Endothelial cell of umbilical vein (primary cell): Measurements from ENCODE around the gene IQCE. TPM values are rescaled to one million over a fixed set of nuclear protein-coding genes. Genes with fewer than 3 reads are reported as not detected.

ENCODE experiments used
- BruUV-seq: library from RNA; stranded (reverse); fragments of 400-500 nt; replicated peaks from 2 replicates; lab custom pipeline; 2021; lab: Mats Ljungman, UMichigan
- CTCF ChIA-PET: fragments of 300-600, 350-600 bp; sonication (Branson Sonifier 250); formaldehyde crosslinking; loops from one replicate; lab custom pipeline; 2021; ENCODE audit warnings: antibody characterized with exemption, inconsistent platforms; lab: Charles Lee
- POLR2A ChIA-PET: fragments of 300-600, 350-600 bp; sonication (Branson Sonifier 250); formaldehyde crosslinking; loops from one replicate; lab custom pipeline; 2021; ENCODE audit warnings: antibody characterized with exemption, inconsistent platforms; lab: Charles Lee
- DNase-seq: peaks from one replicate; pipeline ENCODE4 v3.0.0-alpha.2; 2011; ENCODE audit warnings: low read depth, low spot score
- FAIRE-seq: peaks from 2 replicates; lab custom pipeline; 2011; peaks lifted over from hg19 to GRCh38; lab: Jason Lieb, UNC
- H2AFZ ChIP-seq: 2 replicates; pipeline ENCODE4 v1.6.0; 2012; ENCODE audit warnings: low read depth, low read length, control low read depth, inconsistent platforms
- H3K27ac ChIP-seq: 2 replicates; pipeline ENCODE4 v1.5.1; 2011; ENCODE audit warnings: low read depth, mild to moderate bottlenecking, control low read depth, low read length, moderate library complexity; ENCODE audit not compliant: insufficient read depth
- H3K27me3 ChIP-seq, 2 experiments: 2 replicates each; pipeline versions ENCODE4 v1.6.0 to v1.6.1; 2011; ENCODE audit warnings: low read length in 2 of 2, mixed read lengths in 1 of 2; ENCODE audit not compliant: control insufficient read depth in 2 of 2, insufficient read depth in 2 of 2
- H3K36me3 ChIP-seq, 2 experiments: 2 replicates in 1 of 2; 3 replicates in 1 of 2; pipeline ENCODE4 v1.5.1; 2011; ENCODE audit warnings: low read length in 2 of 2, mild to moderate bottlenecking in 1 of 2, moderate library complexity in 1 of 2; ENCODE audit not compliant: control insufficient read depth in 2 of 2, insufficient read depth in 2 of 2; ENCODE audit errors: extremely low read depth in 1 of 2
- H3K4me1 ChIP-seq: 3 replicates; pipeline ENCODE4 v1.5.1; 2011; ENCODE audit warnings: mild to moderate bottlenecking, low read length; ENCODE audit not compliant: control insufficient read depth, insufficient read depth; ENCODE audit errors: extremely low read depth
- H3K4me2 ChIP-seq: 2 replicates; pipeline ENCODE4 v1.6.1; 2011; ENCODE audit warnings: low read length, control low read depth, mixed read lengths; ENCODE audit not compliant: insufficient read depth
- H3K4me3 ChIP-seq, 3 experiments: fragments of 200-600 bp in 1 of 3; sonication (generic), shearing (Covaris generic) in 1 of 3; replicated peaks in 1 of 3; 2 replicates each; pipeline ENCODE4 v1.5.1; 2011 to 2016; ENCODE audit warnings: control low read depth in 3 of 3, low read length in 3 of 3, mild to moderate bottlenecking in 2 of 3, inconsistent platforms in 1 of 3, low read depth in 1 of 3, moderate library complexity in 1 of 3; ENCODE audit not compliant: insufficient read depth in 1 of 3
- H3K79me2 ChIP-seq: 2 replicates; pipeline ENCODE4 v1.6.0; 2012; ENCODE audit warnings: low read length, inconsistent platforms; ENCODE audit not compliant: control insufficient read depth, insufficient read depth
- H3K9ac ChIP-seq: replicated peaks from 2 replicates; pipeline ENCODE3; 2011; ENCODE audit warnings: low read length, control low read depth; ENCODE audit not compliant: insufficient read depth; ENCODE audit errors: extremely low read depth
- H3K9me1 ChIP-seq: replicated peaks from 3 replicates; pipeline ENCODE4 v1.6.0; 2011; ENCODE audit warnings: mild to moderate bottlenecking, low read length; ENCODE audit not compliant: control insufficient read depth, insufficient read depth; ENCODE audit errors: extremely low read depth
- H3K9me3 ChIP-seq: replicated peaks from 2 replicates; pipeline ENCODE4 v1.5.1; 2012; ENCODE audit warnings: low read length, inconsistent platforms; ENCODE audit not compliant: control insufficient read depth, insufficient read depth
- H4K20me1 ChIP-seq: replicated peaks from 2 replicates; pipeline ENCODE3; 2011; ENCODE audit warnings: mild to moderate bottlenecking, low read length; ENCODE audit not compliant: control insufficient read depth, insufficient read depth; ENCODE audit errors: extremely low read depth
- EZH2 ChIP-seq: IDR thresholded peaks from 2 replicates; pipeline ENCODE4 v1.6.1; 2012; ENCODE audit warnings: borderline replicate concordance, low read depth, mild to moderate bottlenecking, moderate library complexity, low read length, inconsistent platforms; ENCODE audit not compliant: severe bottlenecking
- FOS ChIP-seq: IDR thresholded peaks from 2 replicates; pipeline ENCODE4 v1.6.1; 2011; ENCODE audit warnings: mild to moderate bottlenecking, low read length, moderate library complexity, borderline replicate concordance; ENCODE audit not compliant: insufficient read depth
- GATA2 ChIP-seq: IDR thresholded peaks from 2 replicates; pipeline ENCODE4 v1.7.0; 2011; ENCODE audit warnings: low read depth, mild to moderate bottlenecking, moderate library complexity, mixed read lengths, low read length; ENCODE audit not compliant: insufficient read length, insufficient read depth
- JUN ChIP-seq: IDR thresholded peaks from 2 replicates; pipeline ENCODE4 v1.6.1; 2011; ENCODE audit warnings: borderline replicate concordance, low read depth; ENCODE audit not compliant: insufficient read length, insufficient read depth
- MYC ChIP-seq: IDR thresholded peaks from one replicate; pipeline ENCODE4 v1.6.1; 2011; ENCODE audit warnings: mild to moderate bottlenecking, low read depth, low read length
- POLR2A ChIP-seq: IDR thresholded peaks from 2 replicates; pipeline ENCODE4 v1.6.1; 2012; ENCODE audit warnings: low read depth, mild to moderate bottlenecking, control low read depth, low read length
- POLR2AphosphoS5 ChIP-seq: IDR thresholded peaks from 2 replicates; pipeline ENCODE4 v1.6.1; 2012; ENCODE audit warnings: low read depth, mild to moderate bottlenecking, control low read depth, low read length, moderate library complexity; ENCODE audit not compliant: insufficient read depth
- dilution Hi-C: fragments of 300-500 bp; cut with MboI; formaldehyde crosslinking; loops from one replicate; pipeline ENCODE4 v1.15.0; 2019; ENCODE audit warnings: low sequenced_read_pairs; ENCODE audit not compliant: extremely low pct_ligation_motif_present
- intact Hi-C: fragments of 100-400 bp; cut with micrococcal nuclease; formaldehyde crosslinking; loops from one replicate; pipeline ENCODE4 v1.10.0; 2022
- polyA plus RNA-seq, 4 experiments: library from polyadenylated mRNA; depleted of rRNA in 3 of 4; stranded (reverse) in 3 of 4; unstranded in 1 of 4; fragments of >200 nt; gene quantifications; 2 replicates each; pipeline versions ENCODE4 v1.2.1 to v1.2.3, GENCODE V29; 2011 to 2012; ENCODE audit warnings: missing spikeins in 1 of 4
- total RNA-seq: library from RNA; stranded (reverse); gene quantifications from 2 replicates; pipeline ENCODE4 v1.2.3, GENCODE V29; 2021
- TF ChIP-seq, protein P1 (sequence below), 2 donors: IDR thresholded peaks; 1 replicate in 1 of 2; 2 replicates in 1 of 2; pipeline ENCODE4 v1.5.1; 2011; ENCODE audit warnings: low read length in 2 of 2, mild to moderate bottlenecking in 2 of 2, moderate library complexity in 2 of 2, control low read depth in 1 of 2, inconsistent platforms in 1 of 2, low read depth in 1 of 2; ENCODE audit not compliant: insufficient read depth in 1 of 2; ENCODE audit errors: extremely low read depth in 1 of 2
- TF ChIP-seq, protein P2 (sequence below): IDR thresholded peaks from 2 replicates; pipeline ENCODE4 v1.6.1; 2011; ENCODE audit not compliant: insufficient read depth, insufficient read length

The IQCE gene
- total and polyA plus RNA-seq, 2 donors (not counting 3 experiments of a cell fraction or from before 2014, with no cell fraction given), result 4.9 to 14.5 TPM

DNA sequence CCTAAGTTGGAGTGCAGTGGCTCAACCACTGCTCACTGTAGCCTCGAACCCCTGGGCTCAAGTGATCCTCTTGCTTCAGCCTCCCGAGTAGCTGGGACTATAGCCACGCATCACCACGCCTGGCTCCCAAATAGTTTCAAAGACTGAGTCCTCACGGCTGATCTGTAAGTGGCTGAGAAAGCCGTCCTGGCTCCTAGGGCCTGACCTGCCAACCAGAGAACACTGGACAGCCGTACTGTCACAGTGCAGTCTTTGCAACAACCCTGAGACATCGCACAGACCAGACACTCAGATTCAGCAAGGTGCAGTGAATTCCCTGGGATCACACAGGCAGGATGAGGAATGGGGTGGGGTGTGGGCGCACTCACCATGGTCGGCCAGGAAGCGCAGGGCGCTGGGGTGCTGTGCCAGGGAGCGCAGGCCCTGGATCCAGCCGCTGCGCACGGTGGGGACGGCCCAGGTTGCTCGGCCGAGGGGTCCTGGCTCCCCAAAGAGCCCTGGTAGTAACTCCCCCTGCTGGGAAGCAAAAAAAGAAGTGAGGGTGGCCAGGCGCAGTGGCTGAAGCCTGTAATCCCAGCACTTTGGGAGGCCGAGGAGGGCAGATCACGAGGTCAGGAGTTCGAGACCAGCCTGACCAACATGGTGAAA is 14.1 kb upstream of the IQCE start:
- no peak overlapping the region for H3K4me2 ChIP-seq
- dilution Hi-C loops, result no loop called here
- H3K27ac ChIP-seq, result no peak overlapping the region
- ChIA-PET CTCF (no interaction called here), POLR2A (no interaction called here)
- H3K9me1 ChIP-seq, result no peaks in the 10 kb centered on the region
- no peak for DNase-seq
- H3K9ac ChIP-seq, result no peak overlapping the region
- no peaks in the 10 kb centered on the region for H4K20me1 ChIP-seq
- no peak overlapping the region for H3K4me3 ChIP-seq
- intact Hi-C loops, result no loop called here
- no peaks in the 10 kb centered on the region for H3K9me3 ChIP-seq
- no peaks in the 10 kb centered on the region for H3K79me2 ChIP-seq
- H2AFZ ChIP-seq, result no peak overlapping the region
- no peaks in the 10 kb centered on the region for H3K4me1 ChIP-seq
- no TSS peak for BruUV-seq
- H3K36me3 ChIP-seq, result peaks cover 2 to 42% of the 10 kb centered on the region in 2 experiments
- FAIRE-seq, result no peak
- H3K27me3 ChIP-seq, result no peaks in the 10 kb centered on the region
- TF ChIP-seq POLR2AphosphoS5, result no peak
- TF ChIP-seq, protein P1, sequence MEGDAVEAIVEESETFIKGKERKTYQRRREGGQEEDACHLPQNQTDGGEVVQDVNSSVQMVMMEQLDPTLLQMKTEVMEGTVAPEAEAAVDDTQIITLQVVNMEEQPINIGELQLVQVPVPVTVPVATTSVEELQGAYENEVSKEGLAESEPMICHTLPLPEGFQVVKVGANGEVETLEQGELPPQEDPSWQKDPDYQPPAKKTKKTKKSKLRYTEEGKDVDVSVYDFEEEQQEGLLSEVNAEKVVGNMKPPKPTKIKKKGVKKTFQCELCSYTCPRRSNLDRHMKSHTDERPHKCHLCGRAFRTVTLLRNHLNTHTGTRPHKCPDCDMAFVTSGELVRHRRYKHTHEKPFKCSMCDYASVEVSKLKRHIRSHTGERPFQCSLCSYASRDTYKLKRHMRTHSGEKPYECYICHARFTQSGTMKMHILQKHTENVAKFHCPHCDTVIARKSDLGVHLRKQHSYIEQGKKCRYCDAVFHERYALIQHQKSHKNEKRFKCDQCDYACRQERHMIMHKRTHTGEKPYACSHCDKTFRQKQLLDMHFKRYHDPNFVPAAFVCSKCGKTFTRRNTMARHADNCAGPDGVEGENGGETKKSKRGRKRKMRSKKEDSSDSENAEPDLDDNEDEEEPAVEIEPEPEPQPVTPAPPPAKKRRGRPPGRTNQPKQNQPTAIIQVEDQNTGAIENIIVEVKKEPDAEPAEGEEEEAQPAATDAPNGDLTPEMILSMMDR (IDR thresholded peaks at IDR 0.05; ENCODE audit: extremely low read depth in 1 of 2, insufficient read depth in 1 of 2, low read depth in 1 of 2, low read length in 2 of 2), result no peak
- TF ChIP-seq EZH2, result no peak
- TF ChIP-seq, protein P2, sequence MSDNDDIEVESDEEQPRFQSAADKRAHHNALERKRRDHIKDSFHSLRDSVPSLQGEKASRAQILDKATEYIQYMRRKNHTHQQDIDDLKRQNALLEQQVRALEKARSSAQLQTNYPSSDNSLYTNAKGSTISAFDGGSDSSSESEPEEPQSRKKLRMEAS, result no peak
- TF ChIP-seq JUN, result no peak
- no peak for TF ChIP-seq FOS
- TF ChIP-seq GATA2, result no peak
- TF ChIP-seq POLR2A, result no peak
- TF ChIP-seq MYC, result no peak
